Measurements from ENCODE around the gene STRN.

DNA sequence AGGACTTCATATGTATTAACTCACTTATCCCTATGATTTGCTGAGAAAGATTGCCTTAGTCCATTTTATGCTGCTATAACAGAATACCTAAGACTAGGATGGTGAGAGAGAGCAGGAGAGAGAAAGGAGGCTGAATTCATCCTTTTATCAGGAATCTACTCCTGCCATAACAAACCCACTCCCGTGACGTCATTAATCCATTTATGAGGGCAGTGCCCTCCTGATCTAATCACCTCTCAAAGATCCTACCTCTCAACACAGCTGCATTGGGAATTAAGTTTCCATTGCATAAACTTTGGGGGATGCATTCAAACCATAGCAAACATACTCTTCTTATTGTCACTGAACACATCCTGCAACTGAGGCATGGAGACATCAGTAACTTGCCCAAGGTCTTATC is 147.8 kb downstream of the STRN start:
- TF ChIP-seq, protein P1, sequence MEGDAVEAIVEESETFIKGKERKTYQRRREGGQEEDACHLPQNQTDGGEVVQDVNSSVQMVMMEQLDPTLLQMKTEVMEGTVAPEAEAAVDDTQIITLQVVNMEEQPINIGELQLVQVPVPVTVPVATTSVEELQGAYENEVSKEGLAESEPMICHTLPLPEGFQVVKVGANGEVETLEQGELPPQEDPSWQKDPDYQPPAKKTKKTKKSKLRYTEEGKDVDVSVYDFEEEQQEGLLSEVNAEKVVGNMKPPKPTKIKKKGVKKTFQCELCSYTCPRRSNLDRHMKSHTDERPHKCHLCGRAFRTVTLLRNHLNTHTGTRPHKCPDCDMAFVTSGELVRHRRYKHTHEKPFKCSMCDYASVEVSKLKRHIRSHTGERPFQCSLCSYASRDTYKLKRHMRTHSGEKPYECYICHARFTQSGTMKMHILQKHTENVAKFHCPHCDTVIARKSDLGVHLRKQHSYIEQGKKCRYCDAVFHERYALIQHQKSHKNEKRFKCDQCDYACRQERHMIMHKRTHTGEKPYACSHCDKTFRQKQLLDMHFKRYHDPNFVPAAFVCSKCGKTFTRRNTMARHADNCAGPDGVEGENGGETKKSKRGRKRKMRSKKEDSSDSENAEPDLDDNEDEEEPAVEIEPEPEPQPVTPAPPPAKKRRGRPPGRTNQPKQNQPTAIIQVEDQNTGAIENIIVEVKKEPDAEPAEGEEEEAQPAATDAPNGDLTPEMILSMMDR (IDR thresholded peaks at IDR 0.05) = no peak
- no peak for TF ChIP-seq POLR2A (IDR thresholded peaks at IDR 0.05)

All from upper lobe of left lung (tissue), 4 donors.